ENCODE data around the gene LCOR. TPM values are rescaled to one million over a fixed set of nuclear protein-coding genes. Genes with fewer than 3 reads are reported as not detected.

LCOR gene
- polyA plus RNA-seq, 6 donors from 2014 or later: 26.7 to 68.2 (median 47.2) TPM

DNA sequence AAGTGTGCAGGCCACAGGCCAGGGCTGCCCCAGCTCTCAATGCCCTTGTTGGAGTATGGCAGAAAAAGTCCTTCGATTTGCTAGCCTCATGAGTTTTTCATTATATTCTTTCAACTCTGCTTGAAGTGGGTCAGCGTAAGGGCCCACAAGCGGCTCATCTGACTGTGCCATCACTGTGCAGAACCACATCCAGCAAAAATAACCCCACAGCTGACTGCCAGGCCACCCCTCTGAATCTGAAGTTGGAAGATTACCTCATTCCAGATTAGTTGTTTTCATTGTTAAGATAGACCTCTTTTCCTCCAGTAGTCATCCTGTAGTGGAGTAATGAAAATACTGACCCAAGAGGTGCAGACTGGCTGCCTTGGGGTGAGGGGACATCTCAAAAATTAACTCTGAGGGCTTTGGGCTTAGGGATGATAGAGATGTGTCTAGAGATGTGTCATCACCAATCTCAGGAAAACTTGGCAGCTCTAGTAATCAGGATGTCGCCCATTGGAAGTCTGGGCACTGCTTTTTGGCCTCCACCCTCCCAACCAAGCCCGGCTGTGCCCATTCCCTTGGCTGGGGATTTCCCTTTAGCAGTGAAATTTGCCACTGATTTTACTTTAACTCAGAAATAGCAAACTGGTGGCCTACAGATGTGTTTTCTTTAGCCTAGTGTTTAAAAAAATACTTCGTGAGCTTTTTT, 164.3 kb downstream of the LCOR start:
- H3K9me3 Mint-ChIP-seq: no peaks in the 10 kb centered on the region
- H3K27ac Mint-ChIP-seq: peak overlapping the region in 2 of 6 donors; percentile 24 to 44
- no peak overlapping the region for H3K4me3 Mint-ChIP-seq
- peaks cover 4 to 8% (median 6%) of the 10 kb centered on the region in 3 donors for H3K4me1 Mint-ChIP-seq
- no peaks in the 10 kb centered on the region for H3K36me3 Mint-ChIP-seq
- no peak for ATAC-seq (ENCODE audit: low read depth in 2 of 2)
- no peak for DNase-seq
- no peaks in the 10 kb centered on the region for H3K27me3 Mint-ChIP-seq

DNA sequence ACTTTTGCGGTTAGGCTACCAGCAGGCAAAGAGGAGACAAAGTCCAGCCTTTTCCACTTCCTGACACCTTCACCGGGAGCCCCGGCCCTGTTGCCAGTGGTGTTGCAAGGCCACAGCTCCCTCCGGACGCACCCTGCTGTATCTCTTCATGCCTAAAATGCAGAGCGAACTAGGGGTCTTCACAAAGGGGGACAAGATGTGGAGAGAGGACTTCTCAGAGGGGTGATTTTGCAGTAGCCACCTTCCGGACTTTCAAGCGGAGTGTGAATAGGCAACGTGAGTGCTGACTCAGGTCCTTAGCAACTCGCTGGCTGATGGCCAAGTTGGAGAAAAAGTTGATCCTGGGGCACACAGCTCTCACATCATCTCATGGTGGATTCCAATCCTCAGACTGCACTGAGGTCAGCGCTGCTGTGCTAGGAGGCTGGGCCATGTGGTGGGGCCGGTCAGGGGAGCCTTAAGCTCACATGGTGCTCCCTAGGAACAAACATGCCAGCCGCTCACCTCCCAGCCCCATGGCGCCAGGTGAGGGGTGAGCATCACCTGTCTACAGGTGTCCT, 166.3 kb downstream of the LCOR start:
- Mint-ChIP-seq H3K9me3 (no peaks in the 10 kb centered on the region), H3K36me3 (no peaks in the 10 kb centered on the region), H3K27ac (peak overlapping the region in 1 of 6 donors; percentile 30), H3K4me1 (no peaks in the 10 kb centered on the region), H3K4me3 (no peak overlapping the region), H3K27me3 (no peaks in the 10 kb centered on the region)
- DNase-seq (no peak), ATAC-seq (ENCODE audit: low read depth in 2 of 2) (no peak)

DNA sequence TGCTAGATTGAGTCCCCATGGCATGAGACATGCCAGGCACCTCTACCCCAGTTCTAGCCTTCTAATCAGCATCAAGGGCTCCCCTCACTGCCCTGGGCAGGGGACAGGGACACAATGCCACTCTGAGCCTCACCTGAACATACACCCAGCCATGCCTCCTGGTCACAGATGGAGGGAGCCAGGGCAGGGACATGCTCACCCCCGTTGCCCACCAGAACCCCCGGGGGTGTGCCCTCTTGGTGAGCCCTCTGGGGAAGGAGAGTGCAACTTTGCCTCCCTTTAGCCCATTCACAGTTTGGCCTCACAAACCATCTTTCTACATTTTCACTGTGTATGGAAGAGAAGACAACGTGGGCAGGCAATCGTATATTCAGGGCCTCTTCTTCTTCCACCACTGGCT, 167.2 kb downstream of the LCOR start:
- no peaks in the 10 kb centered on the region for H3K36me3 Mint-ChIP-seq
- DNase-seq: no peak

DNA sequence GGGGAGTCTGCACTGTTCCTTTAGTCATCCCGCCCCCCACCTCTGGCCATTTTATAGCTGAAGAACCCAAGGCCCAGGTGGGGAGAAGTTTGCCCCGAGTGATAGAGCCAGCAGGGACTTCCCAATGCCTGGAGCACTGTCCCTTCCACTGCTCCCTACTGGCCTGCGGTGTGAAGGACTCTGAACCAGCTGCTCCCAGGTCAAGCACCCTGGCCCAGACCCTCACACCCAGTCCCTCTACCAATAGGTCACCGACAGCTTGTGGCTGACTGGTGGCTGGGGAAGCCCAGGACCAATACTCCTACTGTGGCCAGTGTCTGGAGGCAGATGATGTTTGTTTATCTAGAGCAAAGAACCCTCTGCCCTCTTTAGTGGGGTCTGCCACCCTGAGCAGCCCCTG, 167.9 kb downstream of the LCOR start:
- ATAC-seq (ENCODE audit: low read depth in 2 of 2) (no peak), DNase-seq (no peak)
- no peaks in the 10 kb centered on the region for H3K36me3 Mint-ChIP-seq
- H3K9me3 Mint-ChIP-seq: no peaks in the 10 kb centered on the region
- H3K27ac Mint-ChIP-seq: no peak overlapping the region
- H3K27me3 Mint-ChIP-seq: no peaks in the 10 kb centered on the region
- H3K4me3 Mint-ChIP-seq: no peak overlapping the region
- no peaks in the 10 kb centered on the region for H3K4me1 Mint-ChIP-seq

More for the DNA sequence above, 167.2 kb downstream of the LCOR start:
- peak overlapping the region in 1 of 6 donors; percentile 59 for H3K27ac Mint-ChIP-seq
- no peaks in the 10 kb centered on the region for H3K27me3 Mint-ChIP-seq
- no peak overlapping the region for H3K4me3 Mint-ChIP-seq
- ATAC-seq (ENCODE audit: low read depth in 2 of 2): no peak
- no peaks in the 10 kb centered on the region for H3K9me3 Mint-ChIP-seq
- no peaks in the 10 kb centered on the region for H3K4me1 Mint-ChIP-seq

DNA sequence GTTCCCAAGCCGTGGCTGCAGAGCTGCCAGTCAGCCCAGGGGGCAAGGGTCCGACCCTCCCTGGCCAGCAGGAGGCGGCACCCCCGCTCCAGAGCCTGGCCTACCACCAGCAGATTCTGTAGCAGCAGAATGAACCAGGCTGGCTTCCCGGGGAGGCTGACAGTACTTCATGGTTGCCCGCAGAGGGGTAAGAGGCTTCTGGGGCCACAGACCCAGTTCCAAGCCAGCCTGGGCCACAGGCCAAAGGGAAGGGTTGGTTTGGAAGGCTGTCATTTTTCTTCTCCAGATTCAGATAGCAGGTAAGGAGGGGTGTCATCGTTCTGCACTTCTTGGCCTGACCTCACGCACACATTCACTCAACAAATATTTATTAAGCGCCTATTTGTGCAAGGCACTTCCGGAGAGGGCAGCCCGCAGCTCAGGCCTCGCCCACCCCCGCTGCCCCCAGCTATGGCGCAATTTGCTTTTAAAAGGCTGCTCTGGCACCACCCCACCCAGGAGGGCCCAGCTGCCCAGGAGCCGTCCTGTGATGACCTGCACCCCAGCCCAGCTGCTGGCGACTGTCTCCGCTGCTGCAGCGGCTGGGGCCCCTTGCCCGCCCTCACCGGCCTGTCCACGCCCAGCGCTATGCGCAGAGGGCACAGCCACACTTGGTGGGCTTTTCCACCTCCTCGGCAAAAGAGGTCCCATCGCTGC, 168.5 kb downstream of the LCOR start:
- no peak for ATAC-seq (ENCODE audit: low read depth in 2 of 2)
- H3K4me3 Mint-ChIP-seq: no peak overlapping the region

DNA sequence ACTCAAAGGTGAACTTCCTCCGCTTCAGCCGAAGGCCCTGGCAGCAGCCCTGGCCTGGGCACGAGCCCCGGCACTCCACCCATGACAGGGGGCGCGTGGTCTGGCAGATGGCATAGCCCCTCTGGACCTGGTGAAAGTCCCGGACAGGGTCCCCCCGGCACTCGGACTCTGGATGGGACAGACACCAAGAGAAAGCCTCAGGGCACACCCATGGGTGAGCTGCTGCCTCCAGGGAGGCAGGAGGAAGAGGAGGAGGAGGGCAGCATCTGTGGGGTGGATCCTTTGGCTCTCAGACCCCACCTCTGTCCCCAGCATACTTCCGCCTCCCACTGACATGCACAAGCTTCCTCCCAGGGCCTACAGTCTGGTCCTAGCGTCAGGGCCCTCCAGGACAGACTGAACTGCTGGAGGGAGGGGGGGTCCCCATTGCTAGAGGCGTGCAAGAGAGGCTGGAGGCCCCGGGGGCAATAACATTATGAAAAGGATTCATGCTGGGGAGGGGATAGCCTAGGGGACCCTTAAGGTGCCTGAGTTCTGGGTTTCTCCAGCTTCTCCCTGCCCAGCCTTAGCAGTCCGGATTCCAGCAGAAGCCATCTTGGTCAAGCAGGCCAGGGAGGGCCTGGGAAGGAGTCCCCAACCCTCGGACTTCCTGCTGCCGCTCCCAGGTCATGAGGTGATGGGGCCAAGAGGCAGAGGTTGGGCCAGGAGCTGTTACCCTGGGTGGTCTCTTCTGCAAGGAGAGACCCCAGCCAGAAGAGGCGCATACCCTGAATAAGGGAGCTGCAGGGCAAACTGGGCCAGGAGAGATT, 169.3 kb downstream of the LCOR start:
- Mint-ChIP-seq H3K4me1 (no peaks in the 10 kb centered on the region), H3K27me3 (peaks cover 0 to 8% (median 5%) of the 10 kb centered on the region in 3 donors), H3K9me3 (peaks cover under 1 to 12% (median 7%) of the 10 kb centered on the region in 7 donors), H3K27ac (peak overlapping the region in 1 of 6 donors; percentile 6), H3K36me3 (peaks cover 0 to 11% of the 10 kb centered on the region in 2 donors), H3K4me3 (no peak overlapping the region)
- no peak for DNase-seq
- no peak for ATAC-seq (ENCODE audit: low read depth in 2 of 2)

More for the DNA sequence above, 168.5 kb downstream of the LCOR start:
- Mint-ChIP-seq H3K4me1 (no peaks in the 10 kb centered on the region), H3K27me3 (peaks cover 0 to 5% (median 4%) of the 10 kb centered on the region in 3 donors), H3K36me3 (peaks cover 0 to 5% of the 10 kb centered on the region in 2 donors), H3K9me3 (peaks cover 0 to 4% (median 3%) of the 10 kb centered on the region in 7 donors), H3K27ac (peak overlapping the region in 1 of 6 donors; percentile 6)
- no peak for DNase-seq

DNA sequence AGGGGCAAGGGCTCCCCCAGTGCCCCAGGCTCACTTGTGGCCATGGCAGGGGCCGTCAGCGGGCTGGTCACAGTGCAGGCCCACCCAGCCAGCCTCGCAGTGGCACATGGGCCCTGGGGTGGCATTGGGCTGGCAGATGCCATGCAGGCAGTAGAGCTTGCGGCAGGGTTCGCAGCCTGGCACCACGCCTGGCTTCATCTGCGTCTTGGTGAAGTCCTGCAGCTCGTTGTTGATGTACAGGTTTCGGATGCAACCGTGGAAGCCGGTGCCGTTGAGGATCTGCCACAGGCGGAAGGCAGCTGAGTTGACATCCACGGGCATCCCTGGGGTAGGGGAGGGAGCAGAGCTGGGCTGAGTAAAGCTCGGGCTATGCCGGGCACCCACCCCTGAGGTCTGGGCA, 170.6 kb downstream of the LCOR start:
- Mint-ChIP-seq H3K9me3 (peaks cover 11 to 24% (median 19%) of the 10 kb centered on the region in 7 donors), H3K36me3 (peaks cover 0 to 24% of the 10 kb centered on the region in 2 donors), H3K27ac (no peak overlapping the region), H3K4me1 (no peaks in the 10 kb centered on the region), H3K4me3 (no peak overlapping the region), H3K27me3 (peaks cover 0 to 10% (median 8%) of the 10 kb centered on the region in 3 donors)
- no peak for ATAC-seq (ENCODE audit: low read depth in 2 of 2)
- DNase-seq: no peak

DNA sequence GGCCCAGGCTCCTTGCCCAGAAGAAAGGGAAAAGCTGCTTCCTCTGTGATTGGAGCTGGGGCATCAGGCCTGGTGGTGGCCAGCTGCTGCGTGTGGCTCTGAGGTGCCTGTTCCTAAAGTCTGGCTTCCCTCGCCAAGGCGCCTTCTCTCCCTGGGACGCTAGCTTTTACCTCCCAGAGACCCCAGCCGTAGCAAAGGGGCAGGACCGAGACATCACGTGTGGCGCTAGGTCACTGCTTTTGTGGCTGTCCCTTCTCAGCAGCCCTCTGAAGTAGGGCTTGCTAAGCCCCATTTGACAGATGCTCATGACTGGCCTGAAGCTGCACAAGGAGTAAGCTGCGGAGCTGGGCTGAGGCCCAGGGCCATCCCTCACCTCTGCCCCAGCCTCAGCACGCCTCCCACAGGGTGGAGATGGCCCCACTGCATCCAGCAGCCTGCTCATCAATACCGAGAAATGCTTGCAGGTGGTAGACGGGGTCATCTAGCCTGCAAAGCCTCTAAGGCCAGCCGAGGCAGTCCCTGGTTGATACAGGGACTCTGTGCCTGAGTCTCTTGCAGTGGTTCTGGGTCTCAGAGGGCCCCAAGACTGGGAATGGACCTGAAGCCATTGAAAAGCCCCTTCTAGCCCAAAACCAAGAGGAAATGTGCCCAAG, 171.2 kb downstream of the LCOR start:
- H3K27ac Mint-ChIP-seq: no peak overlapping the region
- H3K27me3 Mint-ChIP-seq: peaks cover 0 to 10% (median 8%) of the 10 kb centered on the region in 3 donors
- no peak for DNase-seq
- H3K36me3 Mint-ChIP-seq: peaks cover 0 to 28% of the 10 kb centered on the region in 2 donors
- peaks cover 12 to 29% (median 23%) of the 10 kb centered on the region in 7 donors for H3K9me3 Mint-ChIP-seq
- H3K4me1 Mint-ChIP-seq: no peaks in the 10 kb centered on the region
- ATAC-seq (ENCODE audit: low read depth in 2 of 2): no peak
- no peak overlapping the region for H3K4me3 Mint-ChIP-seq

DNA sequence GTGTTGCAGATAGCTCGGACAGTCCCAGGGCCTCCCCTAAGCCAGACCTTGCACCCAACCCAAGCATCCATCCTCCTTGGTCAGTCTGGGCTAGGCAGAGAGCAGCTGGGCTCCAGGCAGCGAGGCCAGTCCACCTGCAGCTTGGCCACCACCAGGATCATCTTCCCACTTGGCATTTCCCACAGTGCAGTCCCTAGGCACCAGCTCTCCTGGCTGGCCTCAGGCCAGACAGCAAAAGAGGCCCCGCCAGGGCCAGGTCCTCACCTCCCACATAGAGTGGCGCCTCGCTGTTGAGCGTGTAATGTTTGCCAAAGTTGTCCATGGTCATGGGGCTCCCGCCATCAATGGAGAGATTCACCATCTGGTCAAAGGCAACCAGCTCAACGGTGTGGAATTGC, 171.7 kb downstream of the LCOR start:
- H3K27me3 Mint-ChIP-seq: peaks cover 0 to 10% (median 8%) of the 10 kb centered on the region in 3 donors
- DNase-seq (no peak), ATAC-seq (ENCODE audit: low read depth in 2 of 2) (no peak)
- no peaks in the 10 kb centered on the region for H3K4me1 Mint-ChIP-seq
- H3K9me3 Mint-ChIP-seq: peaks cover 12 to 29% (median 23%) of the 10 kb centered on the region in 7 donors
- no peak overlapping the region for H3K4me3 Mint-ChIP-seq
- no peak overlapping the region for H3K27ac Mint-ChIP-seq
- H3K36me3 Mint-ChIP-seq: peaks cover 0 to 28% of the 10 kb centered on the region in 2 donors

DNA sequence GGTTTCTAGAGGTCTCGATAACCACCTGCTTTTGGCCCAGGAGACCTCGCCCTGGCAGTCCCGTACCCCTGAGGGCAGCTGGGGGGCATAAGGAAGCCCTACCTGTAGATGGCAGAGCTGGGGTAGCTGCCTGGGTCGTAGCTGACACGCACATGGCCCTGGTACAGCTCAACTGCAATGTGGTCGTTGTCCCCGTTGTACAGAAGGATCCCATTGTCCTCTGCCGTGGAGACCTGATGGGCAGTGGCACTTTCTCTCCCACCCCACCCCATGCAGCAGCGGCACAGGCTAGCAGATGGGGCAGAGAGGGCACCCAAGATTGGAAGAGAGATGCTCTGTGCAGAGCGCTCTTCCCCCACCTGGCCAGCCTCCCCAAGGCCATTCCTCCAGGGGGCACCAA, 172.5 kb downstream of the LCOR start:
- Mint-ChIP-seq H3K36me3 (peaks cover 0 to 28% of the 10 kb centered on the region in 2 donors), H3K27me3 (peaks cover 0 to 10% (median 8%) of the 10 kb centered on the region in 3 donors), H3K27ac (no peak overlapping the region), H3K9me3 (peaks cover 12 to 29% (median 25%) of the 10 kb centered on the region in 7 donors), H3K4me3 (no peak overlapping the region), H3K4me1 (no peaks in the 10 kb centered on the region)
- ATAC-seq (ENCODE audit: low read depth in 2 of 2): no peak
- DNase-seq: no peak

DNA sequence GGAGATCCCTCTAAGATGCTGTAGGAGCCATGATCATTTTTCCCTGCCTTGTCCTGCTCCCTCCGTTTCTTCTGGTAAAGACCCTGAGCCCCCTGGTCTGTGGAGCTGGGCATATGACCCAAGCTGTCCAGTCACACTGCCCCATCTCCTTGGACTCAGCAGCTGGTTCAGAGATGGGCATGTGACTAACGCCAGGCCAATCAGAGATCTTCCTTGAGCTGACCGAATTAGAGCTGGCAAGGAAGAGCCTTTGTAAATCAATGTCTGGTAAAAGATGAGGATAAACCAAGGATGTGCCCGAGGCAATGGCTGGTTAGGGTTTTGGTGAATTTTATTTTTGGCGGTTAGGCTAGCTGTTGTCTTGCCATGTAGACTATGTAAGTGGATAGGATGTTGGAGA, 173.3 kb downstream of the LCOR start:
- ATAC-seq (ENCODE audit: low read depth in 2 of 2) (no peak), DNase-seq (no peak)
- H3K4me3 Mint-ChIP-seq: no peak overlapping the region
- H3K4me1 Mint-ChIP-seq: no peaks in the 10 kb centered on the region
- H3K9me3 Mint-ChIP-seq: peaks cover 14 to 34% (median 27%) of the 10 kb centered on the region in 7 donors
- no peak overlapping the region for H3K27ac Mint-ChIP-seq
- H3K36me3 Mint-ChIP-seq: peaks cover 0 to 28% of the 10 kb centered on the region in 2 donors
- peaks cover 0 to 10% (median 8%) of the 10 kb centered on the region in 3 donors for H3K27me3 Mint-ChIP-seq

DNA sequence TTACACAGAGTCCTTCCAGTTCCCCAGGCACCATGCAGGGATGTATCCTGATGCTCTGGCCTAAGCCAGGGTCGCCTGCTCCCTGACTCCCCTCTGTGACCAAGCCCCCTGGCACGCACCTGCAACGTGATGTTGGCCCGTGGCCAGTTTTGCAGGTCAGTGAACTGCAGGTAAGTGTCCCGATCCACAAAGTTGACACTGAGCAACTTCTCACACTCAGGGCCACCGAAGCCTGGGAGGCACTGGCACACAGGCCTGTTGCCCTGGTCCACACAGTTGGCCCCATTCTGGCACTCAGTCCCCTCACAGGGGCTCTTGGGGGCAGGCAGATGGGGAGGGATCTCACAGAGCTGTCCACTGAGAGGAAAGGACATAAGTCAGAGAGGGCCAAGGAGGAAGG, 174.3 kb downstream of the LCOR start:
- peaks cover 0 to 28% of the 10 kb centered on the region in 2 donors for H3K36me3 Mint-ChIP-seq
- DNase-seq (no peak), ATAC-seq (ENCODE audit: low read depth in 2 of 2) (no peak)
- no peak overlapping the region for H3K4me3 Mint-ChIP-seq
- peaks cover 0 to 10% (median 8%) of the 10 kb centered on the region in 3 donors for H3K27me3 Mint-ChIP-seq
- no peak overlapping the region for H3K27ac Mint-ChIP-seq
- H3K4me1 Mint-ChIP-seq: no peaks in the 10 kb centered on the region
- H3K9me3 Mint-ChIP-seq: peaks cover 14 to 34% (median 27%) of the 10 kb centered on the region in 7 donors

DNA sequence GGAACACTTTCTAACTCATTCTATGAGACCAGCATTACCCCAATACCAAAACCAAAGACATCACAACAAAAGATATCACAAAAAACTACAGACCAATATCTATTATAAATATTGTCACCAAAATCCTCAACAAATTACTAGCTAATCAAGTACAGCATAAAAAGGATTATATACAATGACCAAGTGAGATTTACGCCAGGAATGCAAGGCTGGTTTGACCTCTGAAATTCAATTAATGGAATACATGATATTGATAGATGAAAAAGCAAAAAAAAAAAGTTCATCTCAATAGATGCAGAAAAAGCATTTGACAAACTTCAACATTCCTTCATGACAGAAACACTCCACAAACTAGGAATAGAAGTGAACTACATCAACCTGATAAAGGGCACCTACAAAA, 175.3 kb downstream of the LCOR start:
- no peaks in the 10 kb centered on the region for H3K4me1 Mint-ChIP-seq
- no peak overlapping the region for H3K27ac Mint-ChIP-seq
- no peak overlapping the region for H3K4me3 Mint-ChIP-seq
- ATAC-seq (ENCODE audit: low read depth in 2 of 2) (no peak), DNase-seq (no peak)
- H3K9me3 Mint-ChIP-seq: peaks cover 14 to 34% (median 27%) of the 10 kb centered on the region in 7 donors
- H3K36me3 Mint-ChIP-seq: peaks cover 0 to 28% of the 10 kb centered on the region in 2 donors
- peaks cover 0 to 10% (median 8%) of the 10 kb centered on the region in 3 donors for H3K27me3 Mint-ChIP-seq

Data from naive B cell (primary cell).